ENCODE data around the gene IGFBP4.

Gene IGFBP4

GRCh38 chr17:40471846-40472732 is 28.8 kb downstream of the IGFBP4 start:
- no peak for DNase-seq (ENCODE audit: low spot score)

GRCh38 chr17:40472733-40473452 is 29.6 kb downstream of the IGFBP4 start:
- DNase-seq (ENCODE audit: low spot score): no peak

- DNase-seq (ENCODE audit: low spot score): no peak
Observed at GRCh38 chr17:40473573-40474365, 30.5 kb downstream of the IGFBP4 start.

- DNase-seq (ENCODE audit: low spot score): no peak
Observed at GRCh38 chr17:40474419-40475002, 31.3 kb downstream of the IGFBP4 start.

- DNase-seq (ENCODE audit: low spot score): no peak
Observed at GRCh38 chr17:40475234-40475908, 32.1 kb downstream of the IGFBP4 start.

- no peak for DNase-seq (ENCODE audit: low spot score)
Observed at GRCh38 chr17:40477796-40478195, 34.5 kb downstream of the IGFBP4 start.

GRCh38 chr17:40478486-40478885 is 35.2 kb downstream of the IGFBP4 start:
- no peak for DNase-seq (ENCODE audit: low spot score)

- no peak for DNase-seq (ENCODE audit: low spot score)
Observed at GRCh38 chr17:40479754-40480480, 36.7 kb downstream of the IGFBP4 start.

GRCh38 chr17:40480501-40481003 is 37.3 kb downstream of the IGFBP4 start:
- DNase-seq (ENCODE audit: low spot score): no peak

- DNase-seq (ENCODE audit: low spot score): no peak
Observed at GRCh38 chr17:40481106-40481505, 37.9 kb downstream of the IGFBP4 start.

GRCh38 chr17:40482722-40483121 is 39.5 kb downstream of the IGFBP4 start:
- no peak for DNase-seq (ENCODE audit: low spot score)

GRCh38 chr17:40483679-40484078 is 40.4 kb downstream of the IGFBP4 start:
- no peak for DNase-seq (ENCODE audit: low spot score)

GRCh38 chr17:40484285-40484972 is 41.2 kb downstream of the IGFBP4 start:
- no peak for DNase-seq (ENCODE audit: low spot score)

- no peak for DNase-seq (ENCODE audit: low spot score)
Observed at GRCh38 chr17:40484973-40485530, 41.8 kb downstream of the IGFBP4 start.

- no peak for DNase-seq (ENCODE audit: low spot score)
Observed at GRCh38 chr17:40485851-40486521, 42.7 kb downstream of the IGFBP4 start.

GRCh38 chr17:40486522-40487370 is 43.5 kb downstream of the IGFBP4 start:
- DNase-seq (ENCODE audit: low spot score): no peak

- no peak for DNase-seq (ENCODE audit: low spot score)
Observed at GRCh38 chr17:40487371-40488020, 44.2 kb downstream of the IGFBP4 start.
